Central memory CD4-positive, alpha-beta T cell (primary cell): Measurements from ENCODE around the gene ANO7.

ENCODE experiments used
- DNase-seq: peaks from one replicate; pipeline ENCODE4 v3.0.0; 2022

Gene ANO7

DNA sequence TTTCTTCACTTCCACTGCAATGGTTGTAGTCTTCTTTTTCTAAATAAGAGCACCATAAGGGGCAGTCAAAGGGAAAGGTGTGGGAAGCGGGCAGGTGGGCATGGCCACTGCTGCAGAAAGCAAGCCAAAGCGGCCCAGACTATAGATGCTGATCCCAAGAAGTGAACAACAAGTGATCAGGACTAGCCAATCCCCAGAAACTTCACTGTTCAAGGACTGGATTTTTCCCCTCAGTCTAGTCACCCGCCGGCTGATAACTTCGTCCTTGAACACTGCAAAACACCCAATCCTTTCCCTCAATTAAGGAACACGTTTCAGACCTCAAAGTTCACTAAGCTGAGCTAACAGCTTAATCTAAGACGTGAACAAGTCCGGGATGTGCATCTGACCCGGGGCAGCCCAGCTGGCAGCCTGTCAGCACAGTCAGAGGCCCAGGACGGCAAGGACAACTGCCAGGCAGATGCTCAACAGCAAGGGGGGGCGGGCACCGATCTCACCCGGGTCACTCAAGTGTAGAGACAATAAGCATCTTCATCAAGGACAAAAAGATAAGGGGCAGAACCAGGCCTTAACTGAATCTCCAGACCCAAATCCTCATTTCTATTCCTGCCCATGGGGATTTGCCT, 67.2 kb downstream of the ANO7 start:
- DNase-seq: no peak

DNA sequence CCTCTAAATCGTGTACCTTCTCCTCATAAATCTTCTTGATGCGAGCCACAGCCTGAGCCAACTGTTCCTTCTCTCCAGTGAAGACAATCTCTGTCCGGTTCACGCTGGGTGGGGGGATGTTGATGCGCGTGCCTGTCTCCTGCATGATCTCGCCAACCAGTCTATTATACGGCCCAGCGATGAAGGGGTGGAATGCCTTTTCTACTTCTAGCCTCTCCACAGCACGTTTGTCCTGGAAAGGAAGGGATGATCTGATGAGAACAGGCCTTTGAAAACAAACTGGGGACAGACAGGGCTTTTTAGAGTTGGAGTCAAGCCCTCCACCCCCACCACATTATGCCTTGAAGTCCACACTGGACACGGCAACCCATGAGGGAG, 67.7 kb downstream of the ANO7 start:
- DNase-seq: no peak

DNA sequence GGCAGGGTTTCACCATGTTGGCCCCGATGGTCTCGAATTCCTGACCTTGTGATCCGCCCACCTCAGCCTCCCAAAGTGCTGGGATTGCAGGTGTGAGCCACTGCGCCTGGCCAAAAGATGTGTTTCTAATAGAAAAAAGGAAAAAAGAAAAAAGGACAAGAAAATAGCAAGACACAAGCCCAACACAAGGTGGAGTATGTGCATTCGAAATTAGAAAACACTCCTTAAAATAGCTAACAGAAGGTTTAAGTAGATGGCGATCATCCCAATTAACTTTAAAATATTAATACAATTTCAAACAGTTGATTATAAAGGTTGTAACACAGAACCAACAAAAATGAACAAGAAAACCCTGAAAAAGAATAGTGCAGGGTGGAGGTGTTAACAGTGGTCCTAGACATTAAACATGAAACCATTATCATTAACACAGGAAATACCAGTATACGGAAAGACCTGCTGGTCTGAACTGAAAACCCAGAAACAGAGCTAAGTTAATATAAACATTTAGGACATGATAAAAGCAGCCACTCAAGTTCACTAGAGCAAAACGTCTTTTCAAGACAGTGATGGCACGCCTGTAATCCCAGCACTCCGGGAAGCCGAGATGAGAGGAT, 69.0 kb downstream of the ANO7 start:
- DNase-seq: no peak

DNA sequence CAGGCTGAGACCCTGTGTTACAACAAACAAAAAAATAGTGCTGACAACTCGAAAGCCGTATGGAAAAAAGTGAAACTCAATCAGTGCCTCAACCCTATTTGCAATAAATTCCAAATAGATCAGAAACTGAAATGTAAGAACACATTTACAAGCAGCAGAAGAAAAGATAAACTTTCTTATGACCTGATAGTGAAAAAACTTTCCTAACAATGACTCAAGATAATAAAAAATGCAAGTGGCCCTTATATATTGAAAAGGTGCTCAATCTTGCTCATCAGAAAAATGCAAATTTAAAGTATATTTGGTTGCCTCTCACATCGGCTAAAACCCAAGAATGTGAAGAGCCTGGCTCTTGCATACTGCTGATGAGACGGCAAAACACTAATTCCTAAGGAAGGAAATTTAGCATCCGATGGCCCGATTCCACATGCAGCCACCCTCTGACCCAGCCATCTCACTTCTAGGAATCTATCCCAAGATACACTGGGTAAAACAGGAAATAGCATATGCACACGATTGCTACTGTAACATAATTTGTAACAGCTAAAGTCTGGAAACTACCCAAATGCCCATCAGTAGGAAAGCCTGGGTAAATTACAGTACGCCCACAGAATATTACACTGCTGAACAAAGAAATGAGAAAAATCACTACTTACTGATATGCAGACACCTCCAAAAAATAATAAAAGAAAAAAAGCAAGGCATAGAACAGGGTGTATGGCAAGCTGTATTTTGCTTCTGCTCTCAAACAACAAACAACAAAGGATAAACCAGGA, 70.2 kb downstream of the ANO7 start:
- no peak for DNase-seq

DNA sequence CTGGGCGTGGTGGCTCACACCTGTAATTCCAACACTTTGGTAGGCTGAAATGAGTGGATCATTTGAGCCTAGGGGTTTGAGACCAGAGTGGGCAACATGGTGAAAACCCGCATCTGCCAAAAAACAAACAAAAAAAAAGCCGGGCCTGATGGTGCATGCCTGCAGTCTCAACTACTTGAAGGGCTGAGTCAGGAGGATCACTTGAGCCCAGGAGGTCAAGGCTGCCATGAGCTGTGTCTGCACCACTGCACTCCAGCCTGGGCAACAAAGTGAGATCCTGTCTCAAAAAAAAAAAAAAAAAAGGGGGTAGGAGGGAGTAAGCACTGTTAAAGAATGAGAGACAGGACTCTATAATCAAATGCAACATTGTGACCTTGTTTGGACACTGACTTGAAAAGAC, 72.4 kb downstream of the ANO7 start:
- no peak for DNase-seq

DNA sequence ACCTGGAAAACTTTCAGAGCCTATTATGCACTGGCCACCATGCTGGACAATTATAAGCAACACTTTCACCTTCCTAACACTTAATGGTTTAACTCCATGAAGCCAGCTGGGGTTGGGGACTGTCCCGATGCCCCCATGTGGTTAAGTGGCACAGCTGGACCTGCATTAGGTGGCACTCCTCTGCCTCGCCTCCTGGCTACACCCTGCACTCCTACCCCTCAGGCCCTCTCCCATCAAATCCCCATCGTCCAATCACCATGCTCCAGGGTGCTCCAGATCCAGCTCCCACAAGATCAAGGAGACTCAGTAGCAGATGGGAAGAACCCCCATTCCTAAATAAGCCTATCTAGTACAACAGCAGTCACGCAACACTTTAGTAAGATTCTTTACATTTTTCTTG, 73.2 kb downstream of the ANO7 start:
- no peak for DNase-seq

DNA sequence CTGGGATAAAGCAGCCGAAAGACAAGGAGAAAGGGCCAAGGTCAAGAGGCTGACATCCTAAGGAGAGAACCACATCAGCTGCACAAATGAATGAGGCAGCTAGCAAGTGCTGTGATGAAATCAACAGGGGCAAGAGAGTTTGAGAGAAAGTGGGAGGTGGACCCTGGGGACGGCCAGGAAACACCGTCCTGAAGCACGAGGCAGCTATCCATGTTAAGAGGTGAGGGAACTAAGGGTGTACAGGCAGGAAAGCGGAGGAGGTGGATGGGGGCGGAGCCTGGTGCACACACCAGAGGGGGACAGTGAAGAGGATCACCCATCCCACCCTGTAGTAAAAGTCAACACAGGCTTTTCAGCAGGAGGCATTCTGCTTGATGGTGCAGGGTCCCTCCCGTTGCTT, 74.6 kb downstream of the ANO7 start:
- DNase-seq: no peak

DNA sequence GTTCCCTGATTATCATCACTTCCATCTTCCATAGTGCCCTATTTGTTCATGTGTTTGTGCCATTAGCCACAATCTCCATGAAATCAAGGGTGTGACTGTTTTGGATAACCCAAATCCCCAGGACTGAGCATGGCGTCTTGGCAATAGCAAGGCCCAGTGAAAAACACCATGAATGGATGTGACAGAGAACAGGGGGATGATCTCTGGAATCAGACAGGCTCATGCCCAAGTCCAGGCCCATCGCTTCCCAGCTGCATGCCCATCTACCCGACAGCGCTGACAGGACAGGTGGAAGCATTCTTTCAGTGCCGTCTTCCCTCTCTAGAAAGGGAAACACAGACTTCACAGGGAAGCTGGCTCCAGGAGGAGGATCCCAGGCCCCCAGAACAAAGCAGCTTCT, 77.0 kb downstream of the ANO7 start:
- DNase-seq: no peak

DNA sequence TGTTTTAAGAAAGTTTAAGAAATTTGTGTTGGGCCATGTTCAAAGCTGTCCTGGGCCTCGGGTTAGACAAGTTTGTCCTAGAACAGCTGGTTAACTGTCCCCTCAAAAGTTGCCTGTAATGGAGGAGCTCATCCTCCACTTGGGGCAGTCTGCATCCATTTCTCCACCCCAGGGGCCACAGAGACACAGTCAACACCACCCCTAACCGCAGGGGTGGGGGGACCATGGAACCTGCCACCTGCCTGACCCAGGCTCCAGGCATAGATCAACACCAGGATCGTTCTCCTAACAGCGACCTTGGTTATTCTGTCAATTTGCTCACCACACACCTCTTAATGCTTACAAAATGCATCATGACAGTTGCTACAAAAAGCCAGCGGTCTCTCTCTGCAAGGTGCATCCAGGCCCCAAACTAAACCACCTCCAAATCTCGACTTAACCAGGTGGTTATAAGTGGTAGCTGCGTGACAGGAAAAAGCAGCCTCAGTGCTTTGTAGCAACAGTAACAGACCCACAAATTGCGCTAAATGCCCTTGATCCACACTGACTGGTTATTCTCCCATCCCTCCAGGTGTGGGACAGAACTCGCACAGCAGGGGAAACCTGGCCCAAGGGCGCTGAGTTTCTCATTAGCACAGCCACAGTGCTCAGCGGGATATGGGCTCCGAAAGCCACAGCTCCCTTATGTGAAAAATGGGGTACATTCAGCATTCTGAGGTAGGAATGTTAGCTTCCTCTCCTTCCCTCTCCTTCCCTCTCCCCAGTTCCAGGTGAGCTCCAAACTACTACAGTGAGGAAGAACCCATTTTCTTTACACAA, 79.0 kb downstream of the ANO7 start:
- no peak for DNase-seq

DNA sequence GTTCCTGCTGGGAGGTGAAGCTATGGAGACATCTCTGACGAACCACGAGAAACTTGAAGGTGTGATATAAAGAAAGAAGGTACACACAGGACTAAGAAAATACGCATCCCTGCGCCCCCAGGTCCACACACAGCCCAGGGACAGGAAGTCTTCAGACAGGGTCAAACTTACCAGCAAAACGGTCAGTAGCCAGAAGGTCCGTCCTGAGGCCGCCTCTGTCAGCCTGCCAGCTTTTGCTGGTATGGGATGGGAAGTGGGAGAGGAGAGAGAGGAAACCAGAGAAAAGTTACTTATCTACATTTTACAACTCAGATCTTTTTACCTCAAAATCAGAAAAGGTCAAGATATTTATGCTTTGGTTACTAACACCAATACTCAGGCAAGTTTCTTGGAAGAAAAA, 79.8 kb downstream of the ANO7 start:
- DNase-seq: no peak

DNA sequence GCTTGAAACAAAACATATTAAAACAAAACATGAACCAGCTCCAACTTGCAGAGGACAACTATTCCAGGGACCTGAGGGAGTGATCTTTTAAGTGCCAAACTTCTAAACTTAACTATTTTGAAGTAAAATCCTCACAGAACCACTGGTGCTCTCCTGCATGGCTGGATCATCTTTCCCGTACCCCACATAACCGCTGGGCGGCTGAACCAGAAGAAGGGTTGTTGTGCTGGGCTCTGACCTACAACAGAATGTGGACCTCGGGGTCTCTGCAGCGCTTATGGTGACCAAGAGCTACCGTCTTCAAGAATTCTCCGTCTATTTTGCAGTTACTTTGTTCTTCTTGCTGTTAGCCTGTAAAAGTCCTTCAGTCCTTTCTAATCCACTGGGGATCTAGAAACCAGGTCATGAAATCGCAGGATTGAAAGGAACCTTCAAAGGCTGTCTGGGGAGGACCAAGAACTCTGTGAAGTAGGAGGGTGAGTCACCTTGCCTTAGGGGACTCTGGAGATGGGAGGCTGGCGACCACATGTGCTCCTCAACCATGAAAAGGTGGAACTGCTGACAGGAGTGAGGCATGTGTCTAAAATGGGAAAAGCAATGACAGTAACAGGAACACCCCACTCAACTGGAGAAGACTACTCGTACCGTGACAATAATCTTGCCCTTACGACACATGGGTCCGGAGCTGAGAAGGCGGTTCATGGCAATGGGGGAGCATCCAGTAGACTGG, 80.4 kb downstream of the ANO7 start:
- no peak for DNase-seq

DNA sequence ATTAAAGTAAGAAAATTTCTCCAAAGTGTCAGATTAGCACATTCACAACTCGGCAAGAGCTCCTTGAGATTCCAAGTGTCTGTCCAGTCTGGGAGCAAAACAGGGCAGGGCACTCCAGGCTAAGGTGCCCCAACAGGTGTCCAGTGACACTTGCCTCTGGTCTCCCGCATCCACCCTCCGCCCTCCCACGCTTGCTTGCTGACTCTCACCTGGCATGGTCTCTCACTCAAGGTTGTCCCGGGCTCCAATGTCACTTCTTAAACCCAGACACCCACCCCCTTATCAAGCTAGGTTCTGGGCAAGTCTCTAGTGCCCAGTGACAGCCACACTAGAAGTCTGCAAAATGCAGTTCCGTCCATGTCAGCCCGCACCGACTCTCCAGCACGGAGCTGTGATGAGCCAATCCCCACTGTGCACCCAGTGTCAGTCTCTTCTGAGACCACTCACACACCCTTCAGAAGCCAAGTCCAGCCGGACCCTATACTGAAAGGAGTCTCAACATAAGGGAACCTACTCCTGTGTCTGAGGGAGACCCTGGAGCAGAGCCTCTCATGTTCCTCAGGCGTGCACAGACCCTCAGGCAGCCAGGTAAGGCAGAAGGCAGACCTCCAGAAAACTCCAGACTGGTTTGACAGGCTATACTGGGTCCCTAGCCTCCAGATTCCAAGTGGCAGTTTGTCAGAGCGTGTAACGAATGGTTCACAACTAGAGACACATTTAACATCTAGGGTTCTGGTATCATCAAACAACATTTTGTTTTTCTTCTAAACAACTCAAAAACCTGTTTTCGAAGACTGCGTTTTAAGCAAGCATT, 81.4 kb downstream of the ANO7 start:
- no peak for DNase-seq

DNA sequence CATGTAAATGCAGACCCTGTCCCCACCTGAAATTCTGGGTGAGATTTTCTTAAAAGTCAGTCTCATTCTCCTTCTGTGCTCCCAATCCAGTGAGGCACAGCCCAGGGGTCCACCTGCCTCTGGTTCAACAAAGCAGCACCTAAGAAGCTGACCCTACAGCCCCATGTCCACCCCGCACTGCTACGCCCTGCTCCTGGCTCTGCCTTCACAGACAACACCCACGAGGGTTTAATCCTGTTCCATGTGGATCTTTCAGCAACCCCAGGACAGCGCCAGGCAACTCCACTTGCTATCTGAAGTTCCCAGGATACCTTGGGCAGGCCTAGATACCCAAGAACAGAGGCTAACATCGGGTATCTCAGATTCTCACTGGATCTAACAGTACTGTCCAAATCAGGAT, 82.1 kb downstream of the ANO7 start:
- DNase-seq: no peak

DNA sequence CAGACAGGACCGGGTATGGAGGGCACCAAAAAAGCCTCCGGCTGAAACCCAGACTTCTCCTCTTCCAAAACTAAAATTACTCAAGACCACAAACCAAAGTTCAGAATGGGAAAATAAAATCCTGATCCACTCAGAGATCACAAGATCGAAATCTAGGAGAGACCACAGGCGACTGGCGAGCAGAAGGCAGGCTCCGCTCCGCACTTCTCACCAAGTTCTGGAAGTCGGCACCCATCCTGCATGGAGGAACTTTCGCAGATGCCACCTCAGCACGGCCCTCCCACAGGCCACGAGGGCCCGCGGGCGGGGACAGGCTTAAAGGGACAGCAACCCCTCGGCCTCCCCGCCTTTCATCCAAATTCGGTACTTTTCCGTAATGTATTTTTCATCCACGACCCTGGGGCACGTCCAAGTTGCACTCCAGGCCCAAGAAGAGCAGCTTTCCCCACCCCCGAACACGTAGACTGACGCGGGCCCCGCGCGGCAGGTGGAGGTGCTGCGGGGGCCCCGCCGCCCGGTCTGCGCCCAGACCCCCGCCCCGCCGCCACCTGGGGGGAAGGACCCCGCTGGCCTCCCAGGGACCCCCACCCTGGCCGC, 83.3 kb downstream of the ANO7 start:
- DNase-seq: peak; percentile 55

DNA sequence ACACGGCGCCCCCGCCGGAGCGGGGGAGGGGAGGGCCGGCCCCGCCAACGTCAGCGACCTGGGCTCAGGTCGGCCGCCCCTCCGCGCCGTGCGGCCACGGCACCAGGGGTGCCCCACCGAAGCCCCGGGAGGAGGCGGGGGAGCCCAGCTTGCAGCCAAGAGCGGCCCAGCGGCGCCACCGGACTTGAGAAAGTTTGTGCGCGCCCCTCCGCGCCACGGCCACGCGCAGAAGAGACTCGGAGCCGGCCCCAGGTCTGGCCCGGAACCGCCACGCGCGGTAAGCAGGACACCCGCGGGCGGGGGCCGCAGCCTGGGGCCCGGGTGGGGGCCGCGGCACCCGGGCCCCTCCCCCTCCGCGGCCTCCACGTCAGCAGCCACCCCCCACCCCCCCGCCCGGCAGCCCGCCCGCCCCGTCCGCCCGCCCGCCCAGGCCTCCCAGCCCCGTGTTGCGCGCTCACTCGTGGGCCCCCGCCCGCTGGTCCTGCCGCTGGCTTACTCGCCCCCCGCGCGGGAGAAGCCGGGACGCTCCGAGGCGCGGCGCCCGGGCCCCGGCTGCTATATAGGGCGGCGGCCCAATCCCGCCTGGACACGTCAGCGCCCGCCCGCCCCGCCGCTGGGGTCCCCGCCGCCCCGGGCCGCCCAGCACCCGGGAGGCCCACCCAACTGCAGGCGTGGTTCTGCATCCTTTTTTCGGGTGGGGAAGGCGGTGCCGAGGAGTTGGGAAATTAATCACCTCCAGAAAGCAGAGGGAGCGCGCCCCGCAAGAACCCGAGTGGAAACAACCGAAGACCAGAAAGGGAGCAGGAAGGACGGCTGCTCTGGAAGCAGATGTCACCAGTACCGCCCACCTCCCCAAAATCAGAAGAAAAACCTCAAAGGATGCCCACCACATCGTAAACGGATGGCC, 84.1 kb downstream of the ANO7 start:
- DNase-seq: peak; percentile 31

DNA sequence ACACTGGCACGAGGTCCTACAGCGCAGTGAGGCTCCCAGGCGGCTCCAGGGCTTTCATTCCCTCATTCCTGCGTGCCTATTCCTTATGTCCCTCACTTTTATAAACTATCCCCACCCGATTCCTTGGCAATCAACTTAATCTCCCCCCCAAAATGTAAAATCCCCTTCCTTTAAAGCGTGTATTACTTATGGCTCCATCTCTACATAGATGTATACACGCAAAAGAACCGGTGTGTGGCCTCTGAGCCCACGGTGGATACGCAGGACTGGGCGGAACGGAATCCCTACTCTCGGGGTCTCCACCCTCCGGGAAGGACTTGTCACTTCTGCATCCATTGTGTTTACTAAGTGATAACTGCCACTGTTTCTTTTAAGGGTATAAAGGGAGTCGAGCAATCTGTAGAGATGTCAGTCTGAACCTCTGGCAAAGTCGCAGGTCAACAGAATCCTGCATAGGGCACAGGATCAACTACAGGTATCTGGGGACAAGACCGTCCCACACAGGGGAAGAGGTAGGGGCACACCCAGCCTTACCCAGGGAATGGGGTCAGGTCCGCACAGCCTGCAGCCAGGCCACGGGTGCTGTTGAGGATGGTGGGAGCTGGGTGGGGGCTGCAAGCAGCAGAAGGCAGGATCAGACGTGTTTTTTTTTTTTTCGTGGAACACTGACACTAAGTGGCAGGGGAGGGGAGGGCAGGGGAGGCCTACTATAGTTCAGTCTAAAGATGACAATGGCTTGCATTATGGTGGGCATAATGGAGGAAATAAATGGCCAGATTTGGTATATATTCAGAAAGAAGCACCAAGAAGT, 84.9 kb downstream of the ANO7 start:
- no peak for DNase-seq

DNA sequence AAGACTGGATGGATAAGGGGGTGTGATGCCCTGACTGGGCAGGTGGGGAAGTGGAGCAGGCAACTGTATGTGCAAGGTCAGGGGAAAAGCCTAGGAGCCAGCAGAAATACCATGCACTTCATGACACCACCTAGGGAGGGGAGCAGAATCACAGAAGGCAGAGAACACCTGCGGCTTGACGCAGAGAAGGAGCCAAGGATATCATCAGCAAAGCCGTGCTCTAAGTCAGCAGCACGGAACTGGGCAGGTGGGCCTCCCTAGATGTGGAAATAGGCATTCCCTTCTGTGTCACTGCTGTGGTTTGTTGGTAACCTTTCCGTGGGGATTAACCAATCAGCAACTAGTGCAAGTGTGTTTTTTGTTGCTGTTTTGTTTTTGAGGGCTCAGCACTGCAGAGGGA, 85.7 kb downstream of the ANO7 start:
- no peak for DNase-seq
